Uterus (tissue), 2 donors: ENCODE results near the gene NRG3.

ENCODE experiments used
- CTCF ChIP-seq, 4 experiments: fragments of 200-600 bp in 2 of 4; fragments of 450-650 bp in 2 of 4; sonication (generic) in 2 of 4; IDR thresholded peaks; one replicate each; pipeline ENCODE4 v1.5.1; 2016 to 2019; ENCODE audit warnings: antibody characterized with exemption in 4 of 4, mild to moderate bottlenecking in 2 of 4, moderate library complexity in 1 of 4
- POLR2A ChIP-seq, 2 donors: fragments of 450-650 bp; IDR thresholded peaks; one replicate each; pipeline ENCODE4 v1.6.1; 2016; ENCODE audit warnings: antibody characterized with exemption in 2 of 2, mild to moderate bottlenecking in 1 of 2, moderate library complexity in 1 of 2

- TF ChIP-seq POLR2A (IDR thresholded peaks at IDR 0.05) (no peak), CTCF (IDR thresholded peaks at IDR 0.05) (no peak)
Measured at GRCh38 chr10:81963606-81964005, 88.6 kb downstream of the NRG3 start.
